HT-29 (cell line): ENCODE data around the gene MYO1F. TPM values are rescaled to one million over a fixed set of nuclear protein-coding genes. Genes with fewer than 3 reads are reported as not detected.

Experiments
- total RNA-seq: library from RNA; depleted of rRNA; stranded (reverse); fragments of >200 nt; shearing (Covaris generic); gene quantifications from 2 replicates; pipeline ENCODE4 v1.2.3, GENCODE V29; 2014; rRNA removed

The MYO1F gene
- total RNA-seq, 1 experiment from 2014 or later: not detected

Other genes with a start within 250 kb of the MYO1F start
- 0.23 and 1.4 TPM in 2 replicates for gene KANK3, start 234.2 kb downstream of the MYO1F start, total RNA-seq
- 0.20 TPM in 1 of 2 replicates, not detected in the other for gene ANGPTL4, start 213.3 kb downstream of the MYO1F start, total RNA-seq
- gene RAB11B, start 187.1 kb downstream of the MYO1F start, total RNA-seq: 24.0 and 37.1 TPM in 2 replicates
- 20.0 and 25.2 TPM in 2 replicates for gene MARCHF2, start 164.1 kb downstream of the MYO1F start, total RNA-seq
- gene HNRNPM, start 132.5 kb downstream of the MYO1F start, total RNA-seq: 162 and 178 TPM in 2 replicates
- not detected in 2 replicates for gene PRAM1, start 74.8 kb downstream of the MYO1F start, total RNA-seq
- gene ZNF414, start 63.3 kb downstream of the MYO1F start, total RNA-seq: 9.8 and 15.7 TPM in 2 replicates
- not detected in 2 replicates for gene ADAMTS10, start 33.3 kb upstream of the MYO1F start, total RNA-seq
- gene NFILZ, start 53.2 kb upstream of the MYO1F start, total RNA-seq: not detected in 2 replicates
- not detected in 2 replicates for gene ACTL9, start 121.4 kb upstream of the MYO1F start, total RNA-seq
- not detected in 2 replicates for gene OR2Z1, start 144.2 kb upstream of the MYO1F start, total RNA-seq